Embryonic facial prominence (tissue), 1 donor: ENCODE measurements around the gene RASA3.
"Not testable (repeated sequence)": the region's sequence is repeated elsewhere in the genome, so short reads cannot be mapped to it uniquely, and the experiment has no call there.

Experiments
- DNase-seq: peaks from one replicate; pipeline ENCODE4 v3.0.0-alpha.2; 2016; ENCODE audit errors: extremely low spot score

RASA3 gene

DNA sequence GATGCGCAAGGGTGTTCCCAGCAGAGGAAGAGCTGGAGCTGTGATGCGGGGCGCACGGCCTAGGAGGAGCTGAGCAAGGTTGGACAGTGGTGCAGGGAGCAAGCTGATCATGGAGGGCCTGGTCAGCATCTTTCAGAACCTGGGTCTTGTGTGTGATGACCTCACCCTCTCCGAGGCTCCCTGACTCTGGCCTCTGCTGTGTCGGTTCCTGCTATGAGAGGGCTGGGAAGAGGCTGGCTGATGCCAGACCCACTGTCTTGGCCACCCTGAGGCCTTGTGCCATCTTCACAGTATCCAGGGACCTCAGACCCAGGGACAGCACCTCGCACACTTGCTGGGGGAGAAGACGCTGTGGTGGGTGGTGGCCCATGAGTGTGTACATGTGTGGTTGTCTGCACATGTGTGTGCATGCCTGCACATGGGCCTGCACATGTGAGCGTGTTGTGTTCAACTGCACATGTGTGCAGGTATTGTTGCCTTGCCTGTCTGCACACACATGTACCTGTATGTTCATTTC is 142.0 kb downstream of the RASA3 start:
- DNase-seq: no peak

- DNase-seq: no peak
Measured at GRCh38 chr13:113989585-113990300, 142.7 kb downstream of the RASA3 start.

- not testable (repeated sequence) for DNase-seq
Measured at GRCh38 chr13:113988859-113989258, 143.6 kb downstream of the RASA3 start.

DNA sequence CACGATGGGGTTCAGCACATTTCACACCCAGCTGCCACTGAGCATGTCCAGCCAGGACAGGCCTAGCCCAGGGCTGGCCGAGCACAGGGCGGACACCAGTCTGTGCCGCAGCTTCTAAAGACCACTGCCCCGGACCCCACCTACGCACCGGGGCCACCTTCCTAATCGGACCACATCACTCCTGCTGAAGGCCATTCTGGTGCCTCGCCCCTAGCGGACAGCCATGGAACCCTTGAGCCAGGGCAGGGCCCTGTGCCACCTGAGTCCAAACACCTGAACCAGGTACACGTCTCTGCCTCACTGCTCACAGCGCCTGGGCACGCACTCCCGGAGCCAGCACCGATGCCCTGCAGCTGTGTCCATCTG is 150.1 kb downstream of the RASA3 start:
- DNase-seq: no peak

DNA sequence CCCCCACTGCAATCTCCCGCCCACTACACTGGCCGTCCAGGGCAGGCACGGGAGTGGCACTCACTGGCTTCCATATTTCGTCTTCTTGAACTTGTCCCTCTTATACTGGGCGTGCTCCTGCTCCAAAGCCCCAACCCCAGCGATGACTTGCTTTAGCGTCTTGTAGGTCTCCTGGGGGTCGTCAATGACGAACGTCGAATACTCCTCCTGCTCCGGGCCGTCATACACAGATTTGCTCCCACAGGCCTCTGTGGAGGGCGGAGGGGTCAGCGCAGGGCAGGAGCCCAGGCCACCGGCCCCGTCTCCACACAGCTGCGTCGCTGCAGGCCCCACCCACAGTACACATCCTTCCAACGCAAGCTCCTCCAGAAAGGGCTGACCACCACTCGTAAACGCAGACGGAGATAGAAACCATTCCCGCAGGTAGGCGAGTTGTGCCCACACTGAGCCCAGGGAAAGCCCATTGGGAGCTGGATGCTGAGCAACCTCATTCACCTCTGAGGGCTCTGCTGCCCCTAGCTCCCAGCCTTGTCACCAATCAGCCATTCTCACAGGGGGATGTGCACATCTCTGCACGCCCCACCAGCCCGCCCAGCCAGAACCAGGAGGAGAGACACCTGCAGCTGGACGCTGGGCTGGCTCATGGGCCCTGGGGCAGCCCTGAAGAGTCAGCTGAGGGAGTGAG is 150.7 kb downstream of the RASA3 start:
- no peak for DNase-seq

DNA sequence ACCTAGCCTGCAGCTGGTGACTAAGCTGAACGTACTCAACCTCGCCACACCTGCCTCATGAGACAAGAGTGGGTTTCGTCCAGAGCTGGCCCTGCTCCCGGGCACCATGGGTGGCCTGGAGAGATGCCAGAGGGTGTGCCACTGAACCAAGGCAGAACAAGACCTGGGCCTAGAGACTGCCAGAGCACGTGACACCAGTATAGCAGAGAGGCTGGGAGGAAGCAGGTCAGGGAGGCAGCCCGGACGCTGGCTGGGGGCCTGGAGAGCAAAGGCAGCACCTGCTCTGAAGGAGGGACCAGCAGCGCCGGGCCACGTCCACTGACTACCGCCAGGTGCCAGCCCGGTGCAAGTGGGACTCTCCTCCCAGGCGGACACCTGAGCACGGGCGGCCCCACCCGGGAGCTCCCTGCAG is 151.2 kb downstream of the RASA3 start:
- no peak for DNase-seq

- DNase-seq: no peak
Measured at GRCh38 chr13:113980489-113981064, 151.8 kb downstream of the RASA3 start.

- DNase-seq: no peak
Measured at GRCh38 chr13:113979791-113980471, 152.5 kb downstream of the RASA3 start.

- no peak for DNase-seq
Measured at GRCh38 chr13:113978741-113979481, 153.5 kb downstream of the RASA3 start.

DNA sequence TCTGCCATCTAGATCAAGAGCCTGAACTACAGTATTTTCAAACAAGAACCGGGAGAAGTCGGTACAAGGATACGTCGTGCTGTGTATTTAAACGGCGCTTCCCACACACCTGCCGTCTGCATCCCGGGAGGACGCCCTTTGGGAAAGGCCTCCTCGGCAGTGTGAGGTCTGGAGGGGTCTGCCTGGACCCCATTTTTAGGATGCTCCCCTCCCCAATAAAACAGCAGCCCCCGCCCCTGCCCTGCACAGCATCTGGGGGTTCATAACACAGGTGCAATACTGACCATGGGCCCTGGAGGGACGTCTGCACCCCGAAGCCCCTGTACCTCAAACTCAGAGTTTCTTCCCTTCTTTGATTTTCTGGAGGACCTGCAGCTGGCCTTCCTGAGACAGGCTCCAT is 154.4 kb downstream of the RASA3 start:
- DNase-seq: no peak

DNA sequence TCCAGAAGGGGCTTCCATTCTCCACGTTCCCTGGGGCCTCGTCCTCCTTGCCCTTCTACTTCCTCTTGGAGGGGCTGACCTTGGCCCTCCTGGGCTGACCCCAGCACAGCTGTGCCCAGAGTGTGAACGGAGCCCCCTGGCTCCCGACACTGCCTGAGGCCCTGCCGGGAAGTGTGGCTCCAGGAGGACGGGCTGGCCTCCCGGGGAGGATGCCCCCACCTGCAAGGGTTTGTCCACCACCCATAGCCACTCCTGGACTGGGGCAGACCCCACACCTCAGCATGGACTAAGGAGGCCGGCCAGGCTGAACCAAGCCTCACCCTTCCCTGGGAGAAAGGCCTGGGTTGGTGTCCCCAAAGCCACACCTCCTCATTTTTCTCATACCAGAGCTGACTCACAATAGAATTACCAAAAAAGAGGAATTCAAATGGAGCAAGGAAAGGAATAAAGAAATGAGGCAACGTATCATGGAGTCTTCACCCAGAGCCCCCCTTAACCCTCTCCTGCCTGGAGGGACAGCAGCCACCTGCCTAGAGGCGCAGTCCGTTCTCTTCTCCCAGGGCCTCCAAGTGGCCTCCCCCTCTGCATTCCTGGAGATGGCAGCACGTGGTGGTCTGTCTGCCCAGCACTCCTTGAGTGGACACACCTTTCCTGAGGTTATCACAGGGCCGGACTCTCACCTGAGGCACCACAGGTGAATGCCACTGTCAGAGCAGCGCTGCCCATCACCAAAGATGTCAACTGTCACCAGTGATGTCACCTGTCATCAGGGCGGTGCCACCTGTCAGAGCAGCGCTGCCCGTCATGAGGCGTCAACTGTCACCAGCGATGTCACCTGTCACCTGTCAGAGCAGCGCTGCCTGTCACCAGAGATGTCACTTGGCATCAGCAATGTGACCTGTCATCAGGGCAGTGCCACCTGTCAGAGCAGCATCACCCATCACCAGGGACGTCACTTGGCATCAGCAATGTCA is 155.4 kb downstream of the RASA3 start:
- no peak for DNase-seq

GRCh38 chr13:113975416-113975815 is 157.0 kb downstream of the RASA3 start:
- no peak for DNase-seq

GRCh38 chr13:113974304-113975281 is 157.8 kb downstream of the RASA3 start:
- DNase-seq: no peak

GRCh38 chr13:113973218-113974164 is 158.9 kb downstream of the RASA3 start, which contains the start of gene C13orf46:
Gene C13orf46, minus strand, starts transcription at chr13:113974076. Its CDS starts 79 bp downstream, at chr13:113973997.
- no peak for DNase-seq

GRCh38 chr13:113972451-113973217 is 159.8 kb downstream of the RASA3 start:
- DNase-seq: no peak

- DNase-seq: no peak
Measured at GRCh38 chr13:113971471-113972231, 160.8 kb downstream of the RASA3 start.
